HEK293 (cell line): ENCODE data around the gene NUDCD3.

Experiments
- GLI4 ChIP-seq: fragments of 450-650 bp; formaldehyde crosslinking; IDR thresholded peaks from 2 replicates; pipeline ENCODE4 v1.5.1; 2016; ENCODE audit warnings: missing biosample characterization, missing genetic modification characterization
- KLF1 ChIP-seq: fragments of 450-650 bp; formaldehyde crosslinking; IDR thresholded peaks from 2 replicates; pipeline ENCODE4 v1.5.1; 2016; ENCODE audit warnings: missing biosample characterization, missing genetic modification characterization
- MYNN ChIP-seq: fragments of 450-650 bp; formaldehyde crosslinking; IDR thresholded peaks from 2 replicates; pipeline ENCODE4 v1.5.1; 2016; ENCODE audit warnings: missing biosample characterization, missing genetic modification characterization, borderline replicate concordance
- OSR2 ChIP-seq: fragments of 450-650 bp; formaldehyde crosslinking; IDR thresholded peaks from 2 replicates; pipeline ENCODE4 v1.5.1; 2016; ENCODE audit warnings: missing biosample characterization, missing genetic modification characterization
- SCRT2 ChIP-seq: fragments of 450-650 bp; formaldehyde crosslinking; IDR thresholded peaks from 2 replicates; pipeline ENCODE4 v1.5.1; 2016; ENCODE audit warnings: missing biosample characterization, missing genetic modification characterization
- SP2 ChIP-seq: fragments of 450-650 bp; formaldehyde crosslinking; IDR thresholded peaks from 2 replicates; pipeline ENCODE4 v1.5.1; 2016; ENCODE audit warnings: missing biosample characterization, missing genetic modification characterization
- SP3 ChIP-seq: fragments of 450-650 bp; formaldehyde crosslinking; IDR thresholded peaks from 2 replicates; pipeline ENCODE4 v1.5.1; 2016; ENCODE audit warnings: missing biosample characterization, missing genetic modification characterization
- TRIM28 ChIP-seq: IDR thresholded peaks from 2 replicates; pipeline ENCODE4 v1.6.1; 2011; ENCODE audit warnings: low read length, control low read depth, borderline replicate concordance
- YY1 ChIP-seq: fragments of 450-650 bp; formaldehyde crosslinking; IDR thresholded peaks from 2 replicates; pipeline ENCODE4 v1.5.1; 2018; ENCODE audit warnings: missing biosample characterization, missing genetic modification characterization
- ZBTB20 ChIP-seq: fragments of 450-650 bp; formaldehyde crosslinking; IDR thresholded peaks from 2 replicates; pipeline ENCODE4 v1.5.1; 2016; ENCODE audit warnings: missing biosample characterization, missing genetic modification characterization
- ZFHX2 ChIP-seq: fragments of 450-650 bp; formaldehyde crosslinking; conservative IDR thresholded peaks from 2 replicates; pipeline ENCODE4 v1.5.1; 2016; ENCODE audit warnings: missing biosample characterization, missing genetic modification characterization
- ZNF114 ChIP-seq: fragments of 450-650 bp; formaldehyde crosslinking; IDR thresholded peaks from 2 replicates; pipeline ENCODE4 v1.5.0; 2017; ENCODE audit warnings: missing biosample characterization, missing genetic modification characterization
- ZNF202 ChIP-seq: fragments of 450-650 bp; formaldehyde crosslinking; IDR thresholded peaks from 2 replicates; pipeline ENCODE4 v1.5.1; 2016; ENCODE audit warnings: missing biosample characterization, missing genetic modification characterization, borderline replicate concordance
- ZNF248 ChIP-seq: fragments of 450-650 bp; formaldehyde crosslinking; IDR thresholded peaks from 2 replicates; pipeline ENCODE4 v1.5.1; 2017; ENCODE audit warnings: missing biosample characterization, missing genetic modification characterization
- ZNF274 ChIP-seq, 2 experiments: fragments of 200-500 bp in 1 of 2; fragments of 450-650 bp in 1 of 2; sonication (Bioruptor generic) in 1 of 2; formaldehyde crosslinking in 1 of 2; IDR thresholded peaks; 2 replicates each; pipeline versions ENCODE4 v1.5.1 to v1.6.1; 2014 to 2016; ENCODE audit warnings: borderline replicate concordance in 1 of 2, inconsistent platforms in 1 of 2, low read length in 1 of 2, missing biosample characterization in 1 of 2, missing genetic modification characterization in 1 of 2
- ZNF311 ChIP-seq: fragments of 450-650 bp; formaldehyde crosslinking; IDR thresholded peaks from 2 replicates; pipeline ENCODE4 v1.5.1; 2017; ENCODE audit warnings: missing biosample characterization, missing genetic modification characterization, borderline replicate concordance
- ZNF423 ChIP-seq: fragments of 450-650 bp; formaldehyde crosslinking; IDR thresholded peaks from 2 replicates; pipeline ENCODE4 v1.5.1; 2016; ENCODE audit warnings: missing biosample characterization, missing genetic modification characterization
- ZNF585B ChIP-seq: fragments of 450-650 bp; formaldehyde crosslinking; IDR thresholded peaks from 2 replicates; pipeline ENCODE4 v1.5.1; 2016; ENCODE audit warnings: missing biosample characterization, missing genetic modification characterization
- ZNF658 ChIP-seq: fragments of 450-650 bp; formaldehyde crosslinking; IDR thresholded peaks from 2 replicates; pipeline ENCODE4; 2016; ENCODE audit warnings: missing biosample characterization, missing genetic modification characterization
- ZNF785 ChIP-seq: fragments of 450-650 bp; formaldehyde crosslinking; IDR thresholded peaks from 2 replicates; pipeline ENCODE4 v1.5.1; 2016; ENCODE audit warnings: missing biosample characterization, missing genetic modification characterization
- ZNF792 ChIP-seq: fragments of 450-650 bp; formaldehyde crosslinking; IDR thresholded peaks from 2 replicates; pipeline ENCODE4 v1.5.1; 2016; ENCODE audit warnings: missing biosample characterization, missing genetic modification characterization
- ZSCAN16 ChIP-seq: fragments of 450-650 bp; formaldehyde crosslinking; IDR thresholded peaks from 2 replicates; pipeline ENCODE4 v1.5.1; 2016; ENCODE audit warnings: missing biosample characterization, missing genetic modification characterization
- ZSCAN23 ChIP-seq: fragments of 450-650 bp; formaldehyde crosslinking; IDR thresholded peaks from 2 replicates; pipeline ENCODE4 v1.5.1; 2016; ENCODE audit warnings: missing biosample characterization, missing genetic modification characterization
- ZSCAN30 ChIP-seq: fragments of 450-650 bp; IDR thresholded peaks from 2 replicates; pipeline ENCODE4 v1.5.1; 2018; ENCODE audit warnings: missing biosample characterization, mild to moderate bottlenecking, missing genetic modification characterization, moderate library complexity
- TF ChIP-seq, protein P1 (sequence below): fragments of 450-650 bp; formaldehyde crosslinking; IDR thresholded peaks from 2 replicates; pipeline ENCODE4 v1.5.1; 2017; ENCODE audit warnings: missing biosample characterization, missing genetic modification characterization
- TF ChIP-seq, protein P2 (sequence below): fragments of 450-650 bp; formaldehyde crosslinking; IDR thresholded peaks from 2 replicates; pipeline ENCODE4 v1.5.1; 2016; ENCODE audit warnings: missing biosample characterization, missing genetic modification characterization
- TF ChIP-seq, protein P3 (sequence below): fragments of 450-650 bp; formaldehyde crosslinking; IDR thresholded peaks from 2 replicates; pipeline ENCODE4 v1.5.1; 2016; ENCODE audit warnings: missing biosample characterization, missing genetic modification characterization
- TF ChIP-seq, protein P4 (sequence below): fragments of 450-650 bp; formaldehyde crosslinking; conservative IDR thresholded peaks from 2 replicates; pipeline ENCODE4 v1.5.1; 2016; ENCODE audit warnings: low read depth, missing biosample characterization, missing genetic modification characterization
- TF ChIP-seq, protein P5 (sequence below): fragments of 450-650 bp; IDR thresholded peaks from 2 replicates; pipeline ENCODE4 v1.5.1; 2018; ENCODE audit warnings: missing biosample characterization, mild to moderate bottlenecking, missing genetic modification characterization

The NUDCD3 gene

DNA sequence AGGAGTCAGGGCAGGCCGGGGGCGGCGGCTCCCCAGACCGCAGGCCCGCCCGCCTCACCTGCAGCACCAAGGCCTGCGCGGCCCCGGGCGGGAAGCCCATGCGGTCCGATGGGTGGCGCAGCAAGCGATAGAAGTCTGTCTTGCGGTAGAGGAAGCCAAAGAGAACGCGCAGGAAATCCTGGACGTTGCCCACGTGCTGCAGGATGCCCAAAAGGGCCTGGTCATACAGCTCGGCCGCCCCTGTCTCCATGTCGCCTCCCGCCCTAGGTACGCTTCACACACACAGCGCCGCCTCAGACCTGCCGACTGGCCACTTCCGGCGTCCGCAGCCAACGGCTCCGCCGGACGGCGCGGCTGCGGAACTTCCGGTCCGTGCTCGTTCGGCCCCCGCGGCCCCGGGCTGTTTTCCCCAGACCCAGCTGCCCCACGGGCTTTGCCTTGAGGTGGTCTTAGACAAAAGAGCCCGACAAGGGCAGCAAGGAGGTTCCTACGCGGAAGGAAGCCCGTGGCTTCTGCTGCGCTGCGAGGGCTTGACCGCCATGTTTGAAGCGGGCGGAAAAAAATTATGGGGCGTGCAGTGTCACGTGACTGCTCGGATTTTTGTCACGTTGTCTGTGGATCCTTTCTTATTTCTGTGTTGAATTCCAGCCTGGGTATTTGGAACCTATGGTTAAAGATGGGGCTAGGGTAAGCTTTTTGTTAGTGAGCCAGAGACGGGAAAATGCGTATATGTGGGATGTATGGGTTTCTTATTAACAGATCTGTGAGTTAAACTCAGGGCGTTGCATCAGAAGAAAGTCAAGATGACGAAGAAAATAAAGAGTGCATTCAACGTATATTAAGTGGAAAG lies at the start of gene NUDCD3 (continued):
- TF ChIP-seq ZFHX2 (tag by site-specific recombination) (peak; percentile 45), ZSCAN23 (peak; percentile 53; the same call in 1 of the 2 replicates), SCRT2 (tag by site-specific recombination) (peak; percentile 53; the same call in 1 of the 2 replicates), ZNF658 (tag by site-specific recombination) (no peak), ZNF423 (0 out of 2 replicates have a peak, but pooled peaks have one; percentile 17), ZNF785 (tag by site-specific recombination) (0 out of 2 replicates have a peak, but pooled peaks have one; percentile 50), ZNF311 (tag by site-specific recombination) (no peak), ZNF274 (IDR thresholded peaks at IDR 0.05; ENCODE audit: low read length) (no peak), ZNF274 (tag by site-specific recombination; IDR thresholded peaks at IDR 0.05; ENCODE audit: borderline replicate concordance) (no peak), ZNF248 (tag by site-specific recombination) (no peak), SP3 (tag by site-specific recombination) (peak; percentile 86), TRIM28 (peak; percentile 32; the same call in 1 of the 2 replicates), ZSCAN30 (tag by site-specific recombination) (peak; percentile 88), SP2 (peak; percentile 89), GLI4 (tag by site-specific recombination) (peak; percentile 75; the same call in 1 of the 2 replicates), YY1 (peak; percentile 98), KLF1 (peak; percentile 61; the same call in 1 of the 2 replicates), ZNF202 (tag by site-specific recombination) (no peak), ZNF792 (tag by site-specific recombination) (0 out of 2 replicates have a peak, but pooled peaks have one; percentile 58), ZNF114 (tag by site-specific recombination) (no peak), ZNF585B (no peak), ZBTB20 (peak; percentile 78), OSR2 (tag by site-specific recombination) (0 out of 2 replicates have a peak, but pooled peaks have one; percentile 11), ZSCAN16 (tag by site-specific recombination) (0 out of 2 replicates have a peak, but pooled peaks have one; percentile 54), MYNN (tag by site-specific recombination) (no peak)
- TF ChIP-seq, protein P1, sequence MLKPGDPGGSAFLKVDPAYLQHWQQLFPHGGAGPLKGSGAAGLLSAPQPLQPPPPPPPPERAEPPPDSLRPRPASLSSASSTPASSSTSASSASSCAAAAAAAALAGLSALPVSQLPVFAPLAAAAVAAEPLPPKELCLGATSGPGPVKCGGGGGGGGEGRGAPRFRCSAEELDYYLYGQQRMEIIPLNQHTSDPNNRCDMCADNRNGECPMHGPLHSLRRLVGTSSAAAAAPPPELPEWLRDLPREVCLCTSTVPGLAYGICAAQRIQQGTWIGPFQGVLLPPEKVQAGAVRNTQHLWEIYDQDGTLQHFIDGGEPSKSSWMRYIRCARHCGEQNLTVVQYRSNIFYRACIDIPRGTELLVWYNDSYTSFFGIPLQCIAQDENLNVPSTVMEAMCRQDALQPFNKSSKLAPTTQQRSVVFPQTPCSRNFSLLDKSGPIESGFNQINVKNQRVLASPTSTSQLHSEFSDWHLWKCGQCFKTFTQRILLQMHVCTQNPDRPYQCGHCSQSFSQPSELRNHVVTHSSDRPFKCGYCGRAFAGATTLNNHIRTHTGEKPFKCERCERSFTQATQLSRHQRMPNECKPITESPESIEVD (tag by site-specific recombination): peak; percentile 19; the same call in 1 of the 2 replicates
- TF ChIP-seq, protein P2, sequence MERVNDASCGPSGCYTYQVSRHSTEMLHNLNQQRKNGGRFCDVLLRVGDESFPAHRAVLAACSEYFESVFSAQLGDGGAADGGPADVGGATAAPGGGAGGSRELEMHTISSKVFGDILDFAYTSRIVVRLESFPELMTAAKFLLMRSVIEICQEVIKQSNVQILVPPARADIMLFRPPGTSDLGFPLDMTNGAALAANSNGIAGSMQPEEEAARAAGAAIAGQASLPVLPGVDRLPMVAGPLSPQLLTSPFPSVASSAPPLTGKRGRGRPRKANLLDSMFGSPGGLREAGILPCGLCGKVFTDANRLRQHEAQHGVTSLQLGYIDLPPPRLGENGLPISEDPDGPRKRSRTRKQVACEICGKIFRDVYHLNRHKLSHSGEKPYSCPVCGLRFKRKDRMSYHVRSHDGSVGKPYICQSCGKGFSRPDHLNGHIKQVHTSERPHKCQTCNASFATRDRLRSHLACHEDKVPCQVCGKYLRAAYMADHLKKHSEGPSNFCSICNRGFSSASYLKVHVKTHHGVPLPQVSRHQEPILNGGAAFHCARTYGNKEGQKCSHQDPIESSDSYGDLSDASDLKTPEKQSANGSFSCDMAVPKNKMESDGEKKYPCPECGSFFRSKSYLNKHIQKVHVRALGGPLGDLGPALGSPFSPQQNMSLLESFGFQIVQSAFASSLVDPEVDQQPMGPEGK (tag by site-specific recombination): peak; percentile 54
- TF ChIP-seq, protein P3, sequence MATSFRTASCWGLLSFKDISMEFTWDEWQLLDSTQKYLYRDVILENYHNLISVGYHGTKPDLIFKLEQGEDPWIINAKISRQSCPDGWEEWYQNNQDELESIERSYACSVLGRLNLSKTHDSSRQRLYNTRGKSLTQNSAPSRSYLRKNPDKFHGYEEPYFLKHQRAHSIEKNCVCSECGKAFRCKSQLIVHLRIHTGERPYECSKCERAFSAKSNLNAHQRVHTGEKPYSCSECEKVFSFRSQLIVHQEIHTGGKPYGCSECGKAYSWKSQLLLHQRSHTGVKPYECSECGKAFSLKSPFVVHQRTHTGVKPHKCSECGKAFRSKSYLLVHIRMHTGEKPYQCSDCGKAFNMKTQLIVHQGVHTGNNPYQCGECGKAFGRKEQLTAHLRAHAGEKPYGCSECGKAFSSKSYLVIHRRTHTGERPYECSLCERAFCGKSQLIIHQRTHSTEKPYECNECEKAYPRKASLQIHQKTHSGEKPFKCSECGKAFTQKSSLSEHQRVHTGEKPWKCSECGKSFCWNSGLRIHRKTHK (tag by site-specific recombination): no peak
- TF ChIP-seq, protein P4, sequence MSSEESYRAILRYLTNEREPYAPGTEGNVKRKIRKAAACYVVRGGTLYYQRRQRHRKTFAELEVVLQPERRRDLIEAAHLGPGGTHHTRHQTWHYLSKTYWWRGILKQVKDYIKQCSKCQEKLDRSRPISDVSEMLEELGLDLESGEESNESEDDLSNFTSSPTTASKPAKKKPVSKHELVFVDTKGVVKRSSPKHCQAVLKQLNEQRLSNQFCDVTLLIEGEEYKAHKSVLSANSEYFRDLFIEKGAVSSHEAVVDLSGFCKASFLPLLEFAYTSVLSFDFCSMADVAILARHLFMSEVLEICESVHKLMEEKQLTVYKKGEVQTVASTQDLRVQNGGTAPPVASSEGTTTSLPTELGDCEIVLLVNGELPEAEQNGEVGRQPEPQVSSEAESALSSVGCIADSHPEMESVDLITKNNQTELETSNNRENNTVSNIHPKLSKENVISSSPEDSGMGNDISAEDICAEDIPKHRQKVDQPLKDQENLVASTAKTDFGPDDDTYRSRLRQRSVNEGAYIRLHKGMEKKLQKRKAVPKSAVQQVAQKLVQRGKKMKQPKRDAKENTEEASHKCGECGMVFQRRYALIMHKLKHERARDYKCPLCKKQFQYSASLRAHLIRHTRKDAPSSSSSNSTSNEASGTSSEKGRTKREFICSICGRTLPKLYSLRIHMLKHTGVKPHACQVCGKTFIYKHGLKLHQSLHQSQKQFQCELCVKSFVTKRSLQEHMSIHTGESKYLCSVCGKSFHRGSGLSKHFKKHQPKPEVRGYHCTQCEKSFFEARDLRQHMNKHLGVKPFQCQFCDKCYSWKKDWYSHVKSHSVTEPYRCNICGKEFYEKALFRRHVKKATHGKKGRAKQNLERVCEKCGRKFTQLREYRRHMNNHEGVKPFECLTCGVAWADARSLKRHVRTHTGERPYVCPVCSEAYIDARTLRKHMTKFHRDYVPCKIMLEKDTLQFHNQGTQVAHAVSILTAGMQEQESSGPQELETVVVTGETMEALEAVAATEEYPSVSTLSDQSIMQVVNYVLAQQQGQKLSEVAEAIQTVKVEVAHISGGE: peak; percentile 100
- TF ChIP-seq, protein P5, sequence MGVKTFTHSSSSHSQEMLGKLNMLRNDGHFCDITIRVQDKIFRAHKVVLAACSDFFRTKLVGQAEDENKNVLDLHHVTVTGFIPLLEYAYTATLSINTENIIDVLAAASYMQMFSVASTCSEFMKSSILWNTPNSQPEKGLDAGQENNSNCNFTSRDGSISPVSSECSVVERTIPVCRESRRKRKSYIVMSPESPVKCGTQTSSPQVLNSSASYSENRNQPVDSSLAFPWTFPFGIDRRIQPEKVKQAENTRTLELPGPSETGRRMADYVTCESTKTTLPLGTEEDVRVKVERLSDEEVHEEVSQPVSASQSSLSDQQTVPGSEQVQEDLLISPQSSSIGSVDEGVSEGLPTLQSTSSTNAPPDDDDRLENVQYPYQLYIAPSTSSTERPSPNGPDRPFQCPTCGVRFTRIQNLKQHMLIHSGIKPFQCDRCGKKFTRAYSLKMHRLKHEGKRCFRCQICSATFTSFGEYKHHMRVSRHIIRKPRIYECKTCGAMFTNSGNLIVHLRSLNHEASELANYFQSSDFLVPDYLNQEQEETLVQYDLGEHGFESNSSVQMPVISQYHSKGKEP (tag by site-specific recombination): 0 out of 2 replicates have a peak, but pooled peaks have one; percentile 33
